HepG2 (cell line): ENCODE results near the gene MIGA2. TPM values are rescaled to one million over a fixed set of nuclear protein-coding genes. Genes with fewer than 3 reads are reported as not detected.

Experiments used
- ATF1 ChIP-seq: IDR thresholded peaks from 2 replicates; pipeline ENCODE4 v1.6.1; 2016; ENCODE audit warnings: mild to moderate bottlenecking, control low read depth
- CREB1 ChIP-seq, 2 experiments: fragments of 450-650 bp in 1 of 2; IDR thresholded peaks; 2 replicates each; pipeline ENCODE4 v1.6.1; 2016 to 2017; ENCODE audit warnings: control low read depth in 1 of 2, mild to moderate bottlenecking in 1 of 2, missing compliant biosample characterization in 1 of 2, missing genetic modification characterization in 1 of 2
- EEA1 ChIP-seq: sonication (generic); formaldehyde crosslinking; IDR thresholded peaks from 2 replicates; pipeline ENCODE4 v1.5.1; 2020; ENCODE audit warnings: mild to moderate bottlenecking, missing genetic modification reagents, borderline replicate concordance
- ETV5 ChIP-seq: IDR thresholded peaks from 2 replicates; pipeline ENCODE4 v1.6.1; 2018; ENCODE audit warnings: missing biosample characterization, missing genetic modification reagents, inconsistent platforms, borderline replicate concordance
- FOXA1 ChIP-seq, 2 experiments: fragments of 450-650 bp in 1 of 2; sonication (generic) in 1 of 2; formaldehyde crosslinking in 1 of 2; IDR thresholded peaks; 2 replicates each; pipeline versions ENCODE4 v1.4.0 to v1.6.1; 2016 to 2020; ENCODE audit warnings: missing genetic modification reagents in 1 of 2
- FOXC1 ChIP-seq: sonication (generic); formaldehyde crosslinking; IDR thresholded peaks from 2 replicates; pipeline ENCODE4 v1.8.0; 2022; ENCODE audit warnings: mild to moderate bottlenecking, missing genetic modification reagents, borderline replicate concordance
- KDM5A ChIP-seq: fragments of 200-600 bp; sonication (generic); IDR thresholded peaks from 2 replicates; pipeline ENCODE4 v1.7.0; 2018; ENCODE audit warnings: antibody characterized with exemption, mild to moderate bottlenecking, low read length, borderline replicate concordance
- MEIS1 ChIP-seq: sonication (generic); formaldehyde crosslinking; IDR thresholded peaks from 2 replicates; pipeline ENCODE4 v1.9.0; 2021; ENCODE audit warnings: mild to moderate bottlenecking, missing genetic modification reagents, moderate library complexity, borderline replicate concordance
- POGZ ChIP-seq: sonication (generic); formaldehyde crosslinking; IDR thresholded peaks from 2 replicates; pipeline ENCODE4 v1.4.0; 2020; ENCODE audit warnings: mild to moderate bottlenecking, missing genetic modification reagents
- POLR2AphosphoS5 ChIP-seq: IDR thresholded peaks from 2 replicates; pipeline ENCODE4 v1.6.1; 2012; ENCODE audit warnings: low read depth, low read length
- POLR2G ChIP-seq: fragments of 200-400 bp; formaldehyde crosslinking; IDR thresholded peaks from 2 replicates; pipeline ENCODE4 v1.6.1; 2018; ENCODE audit warnings: mild to moderate bottlenecking, low read depth, low read length, moderate library complexity
- RFXANK ChIP-seq: IDR thresholded peaks from 2 replicates; pipeline ENCODE4 v1.6.1; 2016
- ZBTB7A ChIP-seq: sonication (generic); formaldehyde crosslinking; IDR thresholded peaks from 2 replicates; pipeline ENCODE4 v1.8.0; 2022; ENCODE audit warnings: mild to moderate bottlenecking, missing genetic modification reagents
- ZFX ChIP-seq: sonication (generic); formaldehyde crosslinking; IDR thresholded peaks from 2 replicates; pipeline ENCODE4 v1.4.0; 2020; ENCODE audit warnings: mild to moderate bottlenecking, low read depth, missing genetic modification reagents, moderate library complexity
- ZNF343 ChIP-seq: sonication (generic); formaldehyde crosslinking; IDR thresholded peaks from 2 replicates; pipeline ENCODE4 v1.4.0; 2020; ENCODE audit warnings: mild to moderate bottlenecking, missing genetic modification reagents
- ZNF441 ChIP-seq: sonication (generic); formaldehyde crosslinking; IDR thresholded peaks from 2 replicates; pipeline ENCODE4 v1.7.0; 2021; ENCODE audit warnings: missing genetic modification reagents, borderline replicate concordance
- ZNF510 ChIP-seq: sonication (generic); formaldehyde crosslinking; IDR thresholded peaks from 2 replicates; pipeline ENCODE4 v1.4.0; 2020; ENCODE audit warnings: low read depth, mild to moderate bottlenecking, missing genetic modification reagents
- ZNF605 ChIP-seq: sonication (generic); formaldehyde crosslinking; IDR thresholded peaks from 2 replicates; pipeline ENCODE4 v1.8.0; 2022; ENCODE audit warnings: mild to moderate bottlenecking, missing genetic modification reagents
- ZNF749 ChIP-seq: sonication (generic); formaldehyde crosslinking; IDR thresholded peaks from 2 replicates; pipeline ENCODE4 v1.8.0; 2022; ENCODE audit warnings: mild to moderate bottlenecking, missing genetic modification reagents, moderate library complexity, borderline replicate concordance
- ZNF788 ChIP-seq: sonication (generic); formaldehyde crosslinking; IDR thresholded peaks from 2 replicates; pipeline ENCODE4 v1.5.0; 2020; ENCODE audit warnings: mild to moderate bottlenecking, missing genetic modification reagents, borderline replicate concordance
- polyA plus RNA-seq, 8 experiments: library from polyadenylated mRNA; depleted of rRNA in 3 of 8; stranded (reverse) in 7 of 8; unstranded in 1 of 8; fragments of >200 nt; fragmentation: Illumina TruSeq in 4 of 8; extraction: Trizol in 4 of 8; gene quantifications; 2 replicates each; pipeline versions ENCODE4 v1.2.1 to v1.2.3, GENCODE V29; 2011 to 2016; ENCODE audit warnings: low read depth in 4 of 8, missing spikeins in 1 of 8, mixed read lengths in 1 of 8; ENCODE audit not compliant: insufficient read depth in 1 of 8
- total RNA-seq, 5 experiments: library from RNA; depleted of rRNA; stranded (reverse); fragments of >200 nt; fragmentation: Illumina TruSeq; extraction: Trizol; gene quantifications; 2 replicates each; pipeline ENCODE4 v1.2.3, GENCODE V29; 2016; ENCODE audit warnings: low read depth in 1 of 5
- TF ChIP-seq, protein P1 (sequence below): sonication (generic); formaldehyde crosslinking; IDR thresholded peaks from 2 replicates; pipeline ENCODE4 v1.5.0; 2020; ENCODE audit warnings: mild to moderate bottlenecking, missing genetic modification reagents
- TF ChIP-seq, protein P2 (sequence below): sonication (generic); formaldehyde crosslinking; IDR thresholded peaks from 2 replicates; pipeline ENCODE4 v1.5.1; 2020; ENCODE audit warnings: mild to moderate bottlenecking, missing genetic modification reagents, borderline replicate concordance

MIGA2 gene
- total and polyA plus RNA-seq, 2 of the 13 experiments (the other 11 are each of a cell fraction or from before 2014, with no cell fraction given): 10.8 to 17.1 TPM

DNA sequence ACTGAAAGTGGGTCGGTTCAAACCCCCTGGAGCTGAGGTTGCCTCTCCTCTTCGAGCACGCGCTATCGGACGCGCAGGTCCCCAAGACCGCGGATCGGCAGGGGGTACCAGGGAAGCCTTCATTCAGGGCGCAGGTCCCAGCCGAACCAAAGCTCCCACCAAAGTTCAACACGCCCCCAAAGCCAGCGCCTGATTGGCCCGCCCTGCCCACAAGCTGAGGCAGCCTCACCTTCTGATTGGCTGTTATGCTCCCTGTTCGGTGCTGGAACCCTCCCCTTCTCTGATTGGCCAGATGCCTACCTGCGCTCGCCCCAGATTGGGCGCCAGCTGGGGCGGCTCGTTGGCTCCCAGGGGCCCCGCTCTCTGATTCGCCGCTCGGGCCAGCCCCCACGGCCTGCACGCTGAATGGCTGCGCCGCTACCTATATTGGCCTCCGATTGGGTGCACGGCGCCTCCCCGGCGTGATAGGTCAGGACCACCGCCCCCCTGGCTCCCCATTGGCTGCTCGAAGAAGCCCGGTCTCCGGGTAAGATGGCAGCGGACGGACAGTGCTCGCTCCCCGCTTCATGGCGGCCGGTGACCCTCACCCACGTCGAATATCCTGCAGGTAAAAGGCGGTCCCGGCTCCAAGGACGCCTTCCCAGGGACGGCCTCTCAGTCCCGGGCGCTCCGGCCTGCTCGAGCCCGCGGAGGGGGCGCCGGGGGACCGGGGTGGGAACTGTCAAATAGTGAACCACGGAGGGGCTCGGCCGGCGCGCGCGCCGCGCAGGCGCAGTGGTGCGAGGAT, 44.4 kb downstream of the MIGA2 start, which contains the start of gene DOLPP1 (continued):
- TF ChIP-seq, protein P1, sequence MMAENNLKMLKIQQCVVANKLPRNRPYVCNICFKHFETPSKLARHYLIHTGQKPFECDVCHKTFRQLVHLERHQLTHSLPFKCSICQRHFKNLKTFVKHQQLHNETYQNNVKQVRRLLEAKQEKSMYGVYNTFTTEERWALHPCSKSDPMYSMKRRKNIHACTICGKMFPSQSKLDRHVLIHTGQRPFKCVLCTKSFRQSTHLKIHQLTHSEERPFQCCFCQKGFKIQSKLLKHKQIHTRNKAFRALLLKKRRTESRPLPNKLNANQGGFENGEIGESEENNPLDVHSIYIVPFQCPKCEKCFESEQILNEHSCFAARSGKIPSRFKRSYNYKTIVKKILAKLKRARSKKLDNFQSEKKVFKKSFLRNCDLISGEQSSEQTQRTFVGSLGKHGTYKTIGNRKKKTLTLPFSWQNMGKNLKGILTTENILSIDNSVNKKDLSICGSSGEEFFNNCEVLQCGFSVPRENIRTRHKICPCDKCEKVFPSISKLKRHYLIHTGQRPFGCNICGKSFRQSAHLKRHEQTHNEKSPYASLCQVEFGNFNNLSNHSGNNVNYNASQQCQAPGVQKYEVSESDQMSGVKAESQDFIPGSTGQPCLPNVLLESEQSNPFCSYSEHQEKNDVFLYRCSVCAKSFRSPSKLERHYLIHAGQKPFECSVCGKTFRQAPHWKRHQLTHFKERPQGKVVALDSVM: no peak
- peak; percentile 79 for TF ChIP-seq CREB1 (IDR thresholded peaks at IDR 0.05)
- peak; percentile 79 for TF ChIP-seq CREB1 (CRISPR knock-in tag; IDR thresholded peaks at IDR 0.05)
- TF ChIP-seq, protein P2, sequence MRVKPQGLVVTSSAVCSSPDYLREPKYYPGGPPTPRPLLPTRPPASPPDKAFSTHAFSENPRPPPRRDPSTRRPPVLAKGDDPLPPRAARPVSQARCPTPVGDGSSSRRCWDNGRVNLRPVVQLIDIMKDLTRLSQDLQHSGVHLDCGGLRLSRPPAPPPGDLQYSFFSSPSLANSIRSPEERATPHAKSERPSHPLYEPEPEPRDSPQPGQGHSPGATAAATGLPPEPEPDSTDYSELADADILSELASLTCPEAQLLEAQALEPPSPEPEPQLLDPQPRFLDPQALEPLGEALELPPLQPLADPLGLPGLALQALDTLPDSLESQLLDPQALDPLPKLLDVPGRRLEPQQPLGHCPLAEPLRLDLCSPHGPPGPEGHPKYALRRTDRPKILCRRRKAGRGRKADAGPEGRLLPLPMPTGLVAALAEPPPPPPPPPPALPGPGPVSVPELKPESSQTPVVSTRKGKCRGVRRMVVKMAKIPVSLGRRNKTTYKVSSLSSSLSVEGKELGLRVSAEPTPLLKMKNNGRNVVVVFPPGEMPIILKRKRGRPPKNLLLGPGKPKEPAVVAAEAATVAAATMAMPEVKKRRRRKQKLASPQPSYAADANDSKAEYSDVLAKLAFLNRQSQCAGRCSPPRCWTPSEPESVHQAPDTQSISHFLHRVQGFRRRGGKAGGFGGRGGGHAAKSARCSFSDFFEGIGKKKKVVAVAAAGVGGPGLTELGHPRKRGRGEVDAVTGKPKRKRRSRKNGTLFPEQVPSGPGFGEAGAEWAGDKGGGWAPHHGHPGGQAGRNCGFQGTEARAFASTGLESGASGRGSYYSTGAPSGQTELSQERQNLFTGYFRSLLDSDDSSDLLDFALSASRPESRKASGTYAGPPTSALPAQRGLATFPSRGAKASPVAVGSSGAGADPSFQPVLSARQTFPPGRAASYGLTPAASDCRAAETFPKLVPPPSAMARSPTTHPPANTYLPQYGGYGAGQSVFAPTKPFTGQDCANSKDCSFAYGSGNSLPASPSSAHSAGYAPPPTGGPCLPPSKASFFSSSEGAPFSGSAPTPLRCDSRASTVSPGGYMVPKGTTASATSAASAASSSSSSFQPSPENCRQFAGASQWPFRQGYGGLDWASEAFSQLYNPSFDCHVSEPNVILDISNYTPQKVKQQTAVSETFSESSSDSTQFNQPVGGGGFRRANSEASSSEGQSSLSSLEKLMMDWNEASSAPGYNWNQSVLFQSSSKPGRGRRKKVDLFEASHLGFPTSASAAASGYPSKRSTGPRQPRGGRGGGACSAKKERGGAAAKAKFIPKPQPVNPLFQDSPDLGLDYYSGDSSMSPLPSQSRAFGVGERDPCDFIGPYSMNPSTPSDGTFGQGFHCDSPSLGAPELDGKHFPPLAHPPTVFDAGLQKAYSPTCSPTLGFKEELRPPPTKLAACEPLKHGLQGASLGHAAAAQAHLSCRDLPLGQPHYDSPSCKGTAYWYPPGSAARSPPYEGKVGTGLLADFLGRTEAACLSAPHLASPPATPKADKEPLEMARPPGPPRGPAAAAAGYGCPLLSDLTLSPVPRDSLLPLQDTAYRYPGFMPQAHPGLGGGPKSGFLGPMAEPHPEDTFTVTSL (CRISPR knock-in tag): no peak
- TF ChIP-seq POLR2AphosphoS5: peak; percentile 59
- TF ChIP-seq ZBTB7A (CRISPR knock-in tag): no peak
- TF ChIP-seq POLR2G: peak; percentile 84
- peak; percentile 90 for TF ChIP-seq RFXANK (CRISPR knock-in tag)
- peak; percentile 14; the same call in 1 of the 2 replicates for TF ChIP-seq ZNF788 (CRISPR knock-in tag)
- TF ChIP-seq ZNF510 (CRISPR knock-in tag): peak; percentile 79; the same call in 1 of the 2 replicates
- TF ChIP-seq ZNF441 (CRISPR knock-in tag): 0 out of 2 replicates have a peak, but pooled peaks have one; percentile 30
- no peak for TF ChIP-seq EEA1 (CRISPR knock-in tag)
- peak; percentile 64 for TF ChIP-seq ATF1 (CRISPR knock-in tag)
- TF ChIP-seq ZFX: peak; percentile 50
- TF ChIP-seq KDM5A: peak; percentile 92
- no peak for TF ChIP-seq FOXA1 (IDR thresholded peaks at IDR 0.05)
- no peak for TF ChIP-seq FOXA1 (CRISPR knock-in tag; IDR thresholded peaks at IDR 0.05)
- TF ChIP-seq ZNF343 (CRISPR knock-in tag): peak; percentile 83; the same call in 1 of the 2 replicates
- peak; percentile 73; the same call in 1 of the 2 replicates for TF ChIP-seq MEIS1
- no peak for TF ChIP-seq ZNF749
- 0 out of 2 replicates have a peak, but pooled peaks have one; percentile 84 for TF ChIP-seq FOXC1
- peak; percentile 30; the same call in 1 of the 2 replicates for TF ChIP-seq ETV5
- peak; percentile 74 for TF ChIP-seq POGZ (CRISPR knock-in tag)
- no peak for TF ChIP-seq ZNF605 (CRISPR knock-in tag)
